HG02571 (cell line): ENCODE results near the gene OPRM1.
A peak's percentile ranks its signal among the peaks of the same experiment; 100 is the strongest.

Experiments used
- ATAC-seq: cut with Tn5 transposase; IDR thresholded peaks from one replicate; pipeline ENCODE4 v1.9.1; 2021; ENCODE audit warnings: mild to moderate bottlenecking, moderate library complexity; ENCODE audit not compliant: unreplicated experiment

OPRM1 gene

DNA sequence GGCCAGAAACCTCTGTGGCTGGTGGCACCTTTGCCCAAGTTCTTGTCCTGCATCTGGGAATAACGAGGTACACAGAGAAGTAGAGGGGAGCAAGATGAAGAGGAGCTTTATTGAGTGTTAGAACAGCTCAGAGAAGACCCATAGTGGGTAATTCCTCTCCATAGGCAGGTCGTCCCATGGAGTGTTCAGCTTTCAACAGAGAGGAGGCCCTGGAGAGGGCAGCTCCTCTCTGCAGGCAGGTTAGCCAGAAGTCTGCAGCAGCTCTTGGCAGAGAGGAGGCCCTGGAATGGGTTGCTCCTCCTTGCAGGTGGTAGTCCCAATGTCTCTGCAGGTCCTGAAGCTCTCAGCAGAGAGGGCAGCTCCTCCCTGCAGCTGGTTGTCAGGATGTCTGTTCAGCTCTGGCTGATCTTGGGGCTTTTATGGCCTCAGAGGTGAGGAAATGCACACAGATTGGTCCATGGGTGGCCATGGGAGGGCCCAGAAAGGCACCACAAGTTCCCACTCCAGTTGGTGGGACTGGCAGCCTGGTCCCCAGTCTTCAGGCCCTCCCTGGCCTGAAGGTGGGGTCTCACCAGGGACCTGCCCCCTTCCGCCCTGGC, 228.6 kb downstream of the OPRM1 start:
- ATAC-seq, result peak; percentile 41

DNA sequence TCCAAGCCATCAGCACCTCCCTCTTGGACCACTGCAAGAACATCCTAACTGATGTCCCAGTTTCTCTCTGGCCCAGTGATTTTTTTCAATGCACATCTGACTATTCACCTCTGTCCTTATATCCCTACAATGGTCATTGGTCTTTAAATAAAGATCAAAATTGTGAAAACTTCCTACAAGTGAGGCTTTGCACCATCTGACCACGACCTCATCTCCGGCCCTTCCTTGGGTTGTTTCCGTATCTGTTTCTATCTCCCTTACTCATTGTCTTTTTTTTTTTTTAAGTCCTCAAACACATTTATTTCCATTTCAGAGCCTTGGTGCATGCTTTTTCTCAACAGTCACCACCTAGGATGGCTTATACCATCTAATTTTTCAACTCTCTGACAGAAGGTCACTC, 229.4 kb downstream of the OPRM1 start:
- ATAC-seq, result no peak

DNA sequence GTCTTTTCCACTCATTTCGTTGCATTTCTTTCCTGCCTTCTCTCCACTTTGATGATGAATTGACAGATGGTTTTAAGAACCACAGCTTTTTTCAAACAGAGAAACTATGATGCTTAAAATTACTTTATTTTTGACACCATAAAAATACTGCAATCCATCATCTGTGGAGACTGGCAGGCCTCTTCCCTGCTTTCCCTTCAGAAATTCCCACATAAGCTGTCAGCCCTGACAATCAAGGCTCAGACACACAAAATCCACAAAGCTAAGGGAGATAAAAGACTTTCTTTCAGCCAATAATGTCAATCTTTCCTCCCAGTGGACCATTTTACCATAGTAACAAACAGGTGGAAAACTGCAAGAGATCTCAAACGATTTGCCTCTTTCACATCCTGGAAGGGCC, 235.1 kb downstream of the OPRM1 start:
- ATAC-seq, result no peak

DNA sequence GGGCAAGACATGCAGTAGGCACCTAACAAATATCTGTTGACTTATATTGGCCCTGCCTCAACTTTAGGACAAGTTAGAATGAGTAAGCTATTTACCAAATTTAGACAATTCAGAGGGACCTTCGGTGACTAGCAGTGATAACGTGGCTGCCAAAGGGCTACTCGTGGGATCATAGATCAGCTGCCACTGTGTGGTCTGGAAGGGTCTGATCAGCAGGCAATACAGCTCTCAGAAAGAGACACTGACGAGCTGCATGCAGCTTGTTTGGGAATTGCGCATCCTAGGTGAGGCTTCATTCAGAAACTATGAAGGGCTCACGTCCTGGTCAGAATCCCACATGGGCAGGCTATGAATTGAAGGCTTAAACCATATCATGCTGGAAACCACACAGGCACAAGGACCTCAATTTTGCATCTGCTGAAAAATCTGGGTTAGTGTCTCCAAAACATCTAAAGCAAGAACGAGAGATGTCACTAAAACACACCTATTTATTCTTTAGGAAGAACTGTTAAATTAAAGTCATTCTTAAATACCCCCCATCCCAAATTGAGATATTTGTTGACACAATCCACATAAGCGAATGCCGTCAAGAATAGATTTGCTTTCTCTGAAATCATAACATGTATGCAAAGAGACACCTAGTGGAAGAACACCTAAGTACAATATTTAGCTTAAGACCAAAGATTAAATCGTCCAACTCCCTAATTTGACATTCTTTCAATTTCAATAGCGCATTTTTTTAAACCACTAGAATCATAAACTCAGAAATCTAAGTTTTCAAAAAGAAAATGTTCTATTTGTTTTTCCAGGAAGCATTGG, 238.0 kb downstream of the OPRM1 start:
- ATAC-seq, result peak; percentile 55

DNA sequence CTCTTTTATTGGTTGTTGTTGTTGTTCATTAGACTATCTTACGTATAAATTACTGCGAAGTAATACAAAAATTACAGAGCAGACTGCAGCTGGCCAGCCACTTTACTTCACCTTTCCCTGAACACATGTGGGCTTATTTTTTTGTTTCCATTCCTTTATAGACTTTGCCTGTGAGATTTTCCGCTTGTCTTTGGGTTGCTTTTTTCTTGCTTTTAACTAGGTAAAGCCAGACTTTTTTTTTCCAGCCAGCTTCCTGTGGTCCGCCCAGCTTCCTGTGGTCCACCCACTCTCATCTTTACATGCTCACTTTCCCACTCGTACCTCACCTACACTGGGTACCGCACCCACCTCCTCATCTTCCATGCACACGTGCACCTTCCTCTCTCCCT, 238.6 kb downstream of the OPRM1 start:
- no peak for ATAC-seq

DNA sequence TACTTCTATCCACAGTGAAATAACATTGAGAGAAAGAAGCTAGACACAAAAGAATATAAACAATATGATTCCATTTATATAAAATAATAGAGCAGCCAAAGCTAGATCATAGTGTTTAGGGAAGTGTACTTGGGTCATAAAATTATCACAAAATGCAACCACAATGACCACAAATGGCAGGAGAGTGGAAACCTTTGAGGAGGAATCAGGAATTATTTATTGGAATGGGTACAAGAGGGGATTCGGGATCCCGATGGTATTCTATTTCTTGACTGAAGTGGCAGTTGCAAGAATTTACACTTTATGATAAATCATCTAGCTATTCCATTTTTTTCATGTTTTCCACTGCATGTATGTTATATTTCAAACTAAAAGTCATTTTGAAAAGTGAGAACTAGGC, 241.5 kb downstream of the OPRM1 start:
- no peak for ATAC-seq

DNA sequence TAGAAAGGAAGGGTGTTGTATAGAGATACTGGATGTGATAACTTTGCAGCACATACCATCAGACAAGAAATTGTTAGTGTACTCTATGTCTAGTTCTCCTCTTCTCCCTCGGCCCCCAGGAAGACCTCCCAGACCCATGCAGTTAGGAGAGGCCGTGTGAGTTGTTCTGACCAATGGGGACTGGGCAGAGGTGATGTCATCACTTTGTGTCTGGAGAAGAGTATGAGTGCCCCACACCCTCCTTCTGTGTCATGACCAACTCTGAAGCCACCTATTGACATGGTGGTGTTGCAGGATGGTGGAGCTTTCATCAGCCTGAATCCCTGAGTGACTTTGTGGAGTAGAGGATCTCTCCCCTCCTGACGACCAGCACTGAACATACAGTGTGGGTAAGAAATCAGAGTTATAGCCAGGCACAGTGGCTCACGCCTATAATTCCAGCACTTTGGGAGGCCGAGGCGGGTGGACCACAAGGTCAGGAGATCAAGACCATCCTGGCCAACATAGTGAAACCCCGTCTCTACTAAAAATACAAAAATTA, 245.3 kb downstream of the OPRM1 start:
- no peak for ATAC-seq

DNA sequence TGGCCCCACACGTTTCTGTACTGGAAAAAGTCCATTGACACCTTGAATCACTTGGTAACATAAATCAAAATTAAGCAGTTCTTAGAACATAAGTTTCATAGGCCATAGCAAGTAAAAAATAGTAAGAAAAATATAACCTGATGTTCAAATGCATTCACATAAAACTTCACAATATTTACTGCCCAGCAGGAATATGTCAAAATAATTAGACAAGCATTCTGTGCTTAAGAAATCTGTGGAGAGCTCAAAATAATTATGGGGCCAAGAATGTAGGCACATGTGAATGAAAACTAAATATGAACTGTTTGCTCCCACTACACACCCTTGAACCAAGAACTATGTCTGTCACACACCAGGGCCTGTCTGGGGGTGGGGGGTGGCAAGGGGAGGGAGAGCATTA, 246.8 kb downstream of the OPRM1 start:
- no peak for ATAC-seq

DNA sequence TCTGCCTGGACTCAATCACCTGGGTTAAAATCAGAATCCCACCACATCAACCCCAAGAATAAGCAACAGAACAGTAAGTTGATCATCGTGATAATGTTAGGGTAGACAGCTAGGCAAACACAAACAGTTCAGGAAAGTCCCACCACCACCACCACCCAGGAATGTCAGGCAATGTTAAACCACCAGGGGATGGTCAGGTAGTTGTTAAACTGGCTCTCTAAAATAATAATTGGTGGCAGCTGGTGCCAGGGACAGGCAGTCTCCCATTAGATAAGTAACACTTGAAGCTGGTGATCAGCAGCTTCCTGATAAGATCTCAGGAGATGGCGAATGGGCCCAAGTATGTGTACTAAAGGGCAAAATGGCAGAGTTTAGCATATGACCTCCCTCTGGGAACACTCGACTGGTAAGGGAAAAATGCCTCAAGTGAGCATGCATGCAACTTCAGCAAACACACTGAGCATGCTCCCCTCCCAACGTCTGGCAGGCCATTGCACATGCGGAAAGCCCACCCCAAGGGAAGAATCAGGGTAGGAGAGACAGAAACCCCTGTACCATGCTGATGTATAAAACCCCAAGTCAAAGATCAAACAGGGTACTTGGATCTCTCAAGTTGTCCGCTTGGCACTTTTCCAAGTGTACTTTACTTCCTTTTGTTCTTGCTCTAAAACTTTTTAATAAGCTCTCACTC, 250.9 kb downstream of the OPRM1 start:
- ATAC-seq, result no peak

DNA sequence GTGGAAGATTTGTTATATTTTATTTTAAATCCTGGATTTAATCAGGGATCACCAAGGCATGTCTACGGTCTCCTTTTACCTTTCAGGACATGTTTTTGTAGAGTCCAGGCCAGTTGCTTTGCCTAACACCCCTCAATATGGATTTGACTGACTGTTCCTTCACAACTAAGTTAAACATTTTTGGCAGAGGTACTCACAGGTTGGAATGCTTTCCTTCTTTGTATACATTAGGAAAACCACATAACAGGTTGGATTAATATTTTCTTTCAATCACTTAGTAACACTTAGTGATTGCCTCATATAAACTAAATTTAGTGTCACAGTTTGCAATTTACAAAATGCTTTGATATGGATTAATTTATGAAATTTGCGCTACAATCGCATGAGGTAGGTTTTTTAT, 253.0 kb downstream of the OPRM1 start:
- no peak for ATAC-seq

DNA sequence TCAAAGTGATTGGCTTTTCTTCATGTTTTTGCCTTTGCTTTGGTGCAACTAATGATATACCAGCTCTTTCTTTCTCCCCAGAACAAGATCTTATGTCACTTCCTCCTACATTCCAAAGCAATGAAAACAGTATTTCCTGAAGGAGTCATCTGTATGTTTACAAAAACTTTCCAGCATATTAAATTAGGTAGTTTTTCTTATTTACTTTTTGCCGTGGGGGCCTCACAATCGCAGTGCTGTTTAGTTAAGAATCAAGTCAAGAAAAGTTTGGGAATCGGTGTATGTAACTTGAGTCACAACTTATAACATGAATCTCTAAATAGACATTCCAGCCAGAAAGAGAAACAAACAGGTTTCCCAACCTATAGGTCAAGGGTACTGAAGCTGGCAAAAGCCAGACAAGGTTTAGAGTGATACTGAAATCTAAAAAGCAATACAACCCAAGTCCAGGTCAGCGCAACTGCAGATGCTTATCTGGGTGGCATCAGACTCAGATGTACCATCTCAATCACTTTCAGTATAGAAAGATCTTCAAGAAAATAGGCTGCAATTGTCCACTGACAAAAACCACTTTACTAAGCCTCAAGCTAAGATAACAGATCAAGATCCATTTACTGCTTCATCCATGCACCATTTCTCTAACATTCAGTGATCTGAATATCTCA, 253.9 kb downstream of the OPRM1 start:
- ATAC-seq, result no peak

DNA sequence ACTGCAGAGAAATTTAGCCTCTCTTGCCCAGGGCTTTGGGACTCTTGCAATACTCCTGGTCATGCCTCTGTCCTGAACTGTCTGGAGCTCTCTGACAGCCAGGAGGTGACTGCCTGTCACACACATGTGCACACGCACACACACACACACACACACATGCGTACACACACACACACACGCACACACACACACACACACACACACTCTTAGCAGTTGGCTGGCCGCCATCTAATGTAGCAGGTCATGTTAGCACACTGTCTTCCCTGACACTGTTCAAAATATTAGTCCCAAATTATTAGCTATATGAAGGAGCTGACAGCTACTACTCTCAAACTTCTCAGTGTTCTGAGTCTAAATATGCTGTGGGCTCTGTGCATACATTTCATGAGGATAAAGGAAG, 256.7 kb downstream of the OPRM1 start:
- ATAC-seq, result no peak
